HK-2 (cell line): ENCODE results near the gene CCDC146.
"Not testable (repeated sequence)": the region's sequence is repeated elsewhere in the genome, so short reads cannot be mapped to it uniquely, and the experiment has no call there.

ENCODE experiments used
- DNase-seq: peaks from one replicate; pipeline ENCODE4 v3.0.0-alpha.2; 2018; ENCODE audit not compliant: unreplicated experiment

Gene CCDC146

GRCh38 chr7:77199013-77199966, 76.9 kb downstream of the CCDC146 start, which contains the start of gene FGL2:
Gene FGL2, minus strand, starts transcription at chr7:77199819. Its CDS starts 26 bp downstream, at chr7:77199793.
- DNase-seq: no peak

GRCh38 chr7:77200542-77200941, 78.1 kb downstream of the CCDC146 start:
- DNase-seq: no peak

GRCh38 chr7:77202481-77202976, 80.1 kb downstream of the CCDC146 start:
- DNase-seq: no peak

- DNase-seq: no peak
Measured at GRCh38 chr7:77205706-77206105, 83.3 kb downstream of the CCDC146 start.

- no peak for DNase-seq
Measured at GRCh38 chr7:77208416-77208815, 86.0 kb downstream of the CCDC146 start.

GRCh38 chr7:77209479-77210139, 87.2 kb downstream of the CCDC146 start:
- no peak for DNase-seq

GRCh38 chr7:77216181-77216845, 93.9 kb downstream of the CCDC146 start:
- DNase-seq: no peak

GRCh38 chr7:77217474-77218185, 95.2 kb downstream of the CCDC146 start:
- DNase-seq: no peak

- not testable (repeated sequence) for DNase-seq
Measured at GRCh38 chr7:77219701-77220331, 97.4 kb downstream of the CCDC146 start.

GRCh38 chr7:77222065-77222464, 99.7 kb downstream of the CCDC146 start:
- DNase-seq: no peak

GRCh38 chr7:77222819-77223218, 100.4 kb downstream of the CCDC146 start:
- DNase-seq: no peak

GRCh38 chr7:77223261-77223660, 100.8 kb downstream of the CCDC146 start:
- no peak for DNase-seq

GRCh38 chr7:77226357-77226839, 104.0 kb downstream of the CCDC146 start:
- no peak for DNase-seq

GRCh38 chr7:77228795-77229194, 106.4 kb downstream of the CCDC146 start:
- not testable (repeated sequence) for DNase-seq

- DNase-seq: no peak
Measured at GRCh38 chr7:77232467-77232866, 110.1 kb downstream of the CCDC146 start.

- DNase-seq: no peak
Measured at GRCh38 chr7:77235276-77235675, 112.9 kb downstream of the CCDC146 start.

- DNase-seq: no peak
Measured at GRCh38 chr7:77238703-77239136, 116.3 kb downstream of the CCDC146 start.

- no peak for DNase-seq
Measured at GRCh38 chr7:77239471-77239870, 117.1 kb downstream of the CCDC146 start.

GRCh38 chr7:77242068-77242467, 119.7 kb downstream of the CCDC146 start:
- no peak for DNase-seq

- DNase-seq: no peak
Measured at GRCh38 chr7:77242554-77242953, 120.1 kb downstream of the CCDC146 start.
